HG02970 (cell line): Measurements from ENCODE around the gene PHKG2.
A peak's percentile ranks its signal among the peaks of the same experiment; 100 is the strongest.

Experiments used
- ATAC-seq: cut with Tn5 transposase; IDR thresholded peaks from one replicate; pipeline ENCODE4 v1.9.1; 2021; ENCODE audit warnings: mild to moderate bottlenecking, moderate library complexity, moderate number of reproducible peaks; ENCODE audit not compliant: unreplicated experiment, low FRiP score

PHKG2 gene

GRCh38 chr16:30753596-30753995 lies 5.4 kb downstream of the PHKG2 start:
- ATAC-seq: no peak

GRCh38 chr16:30755955-30756780 lies 7.9 kb downstream of the PHKG2 start:
- no peak for ATAC-seq

GRCh38 chr16:30756781-30757100 lies 8.5 kb downstream of the PHKG2 start:
- no peak for ATAC-seq

DNA sequence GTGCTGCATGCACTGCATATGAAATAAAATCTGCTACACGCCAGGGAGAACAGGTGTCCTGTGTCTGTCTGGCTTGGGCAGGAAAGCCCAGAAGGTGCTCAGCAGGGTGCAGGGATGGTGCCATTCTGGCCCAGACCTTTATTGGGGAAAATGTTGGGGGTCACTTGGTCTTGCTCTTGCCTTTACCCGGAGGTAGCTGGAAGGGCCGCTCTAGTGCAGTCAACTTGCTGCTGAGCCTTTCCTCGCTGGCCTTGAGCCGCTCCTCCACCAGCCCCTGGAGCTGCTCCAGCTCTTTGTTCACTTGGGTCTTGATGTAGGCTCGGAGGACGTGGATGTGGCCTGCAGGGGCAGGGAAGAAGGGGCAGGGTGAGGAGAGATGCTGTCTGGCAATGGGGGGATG lies 9.1 kb downstream of the PHKG2 start:
- ATAC-seq: no peak

DNA sequence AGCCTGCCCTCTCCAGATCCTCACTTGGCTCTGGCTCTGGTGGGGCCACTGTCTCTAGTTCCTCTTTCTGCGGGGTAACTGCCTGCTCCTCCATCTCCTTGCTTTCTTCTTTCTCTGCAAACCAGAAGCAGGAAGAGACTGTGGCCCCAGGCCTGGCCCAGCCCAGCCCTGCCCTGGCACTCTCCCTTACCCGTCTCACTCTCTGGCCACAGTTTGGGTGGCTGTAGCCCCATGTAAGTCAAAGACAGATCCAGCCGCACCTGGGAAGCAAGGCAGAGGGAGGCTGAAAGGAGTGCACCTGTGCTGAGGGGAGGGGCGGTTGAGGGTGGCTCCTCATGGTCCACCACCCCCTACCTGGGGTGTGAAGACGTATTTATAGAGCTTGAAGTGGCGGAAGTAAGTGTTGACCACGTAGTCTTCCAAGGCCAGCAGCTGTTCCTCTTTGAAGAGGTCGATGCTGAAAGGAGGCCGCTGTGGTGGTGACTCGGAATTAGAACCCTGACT lies 10.8 kb downstream of the PHKG2 start:
- no peak for ATAC-seq

GRCh38 chr16:30760001-30760559 lies 11.9 kb downstream of the PHKG2 start:
- no peak for ATAC-seq

DNA sequence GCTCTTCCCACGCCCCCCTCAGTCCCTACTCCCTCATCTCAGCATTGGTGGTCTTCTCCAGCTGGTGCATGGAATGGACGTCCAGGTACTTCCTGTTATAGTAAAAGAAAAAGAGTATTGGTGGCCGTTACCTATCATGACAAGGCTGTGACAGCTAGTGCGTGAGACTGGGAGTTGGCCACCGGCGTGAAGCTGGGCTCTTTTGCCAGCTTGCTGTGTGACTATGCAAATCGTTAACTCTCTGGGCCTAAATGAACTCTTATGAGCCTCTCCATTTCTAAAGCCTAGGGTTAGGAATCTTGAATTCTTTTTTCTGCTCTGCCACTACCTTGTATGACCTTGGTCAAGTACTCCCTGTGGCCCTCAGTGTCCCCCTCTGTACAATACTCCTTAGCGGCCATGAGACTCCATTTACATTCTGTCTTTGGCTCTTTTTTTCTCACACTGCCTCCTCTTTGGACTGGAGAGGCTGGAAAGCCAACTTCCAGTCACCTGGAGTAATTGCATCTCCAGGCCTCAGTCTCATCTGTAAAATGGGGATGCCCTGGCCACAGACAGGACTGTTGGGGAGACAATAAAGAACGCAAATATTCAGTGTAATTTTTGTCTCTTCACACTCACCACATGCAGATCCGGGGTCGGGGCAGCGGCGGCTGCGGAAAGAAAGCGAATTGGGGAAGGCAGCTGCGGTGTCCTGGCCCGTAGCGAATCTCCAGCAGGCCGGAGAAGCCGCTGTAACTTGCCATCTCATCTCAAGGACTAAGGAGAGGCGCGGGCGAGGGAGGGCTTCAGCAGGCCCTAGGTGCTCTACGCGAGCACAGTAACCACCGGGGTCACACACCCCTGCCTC lies 12.6 kb downstream of the PHKG2 start:
- no peak for ATAC-seq

- ATAC-seq: peak; percentile 11
These were observed 13.3 kb downstream of the PHKG2 start for GRCh38 chr16:30761427-30761927.

- peak; percentile 84 for ATAC-seq
These were observed 14.0 kb downstream of the PHKG2 start, which contains the start of the genes CFAP119 and RNF40 for GRCh38 chr16:30761928-30762902. Gene CFAP119 (minus strand): TSS chr16:30762062. CDS start chr16:30761748, 314 bp downstream. Gene RNF40 (plus strand): TSS chr16:30762322. CDS start chr16:30762546, 224 bp downstream.

GRCh38 chr16:30762991-30763725 lies 14.9 kb downstream of the PHKG2 start:
- ATAC-seq: no peak

GRCh38 chr16:30764086-30764485 lies 15.9 kb downstream of the PHKG2 start:
- no peak for ATAC-seq

DNA sequence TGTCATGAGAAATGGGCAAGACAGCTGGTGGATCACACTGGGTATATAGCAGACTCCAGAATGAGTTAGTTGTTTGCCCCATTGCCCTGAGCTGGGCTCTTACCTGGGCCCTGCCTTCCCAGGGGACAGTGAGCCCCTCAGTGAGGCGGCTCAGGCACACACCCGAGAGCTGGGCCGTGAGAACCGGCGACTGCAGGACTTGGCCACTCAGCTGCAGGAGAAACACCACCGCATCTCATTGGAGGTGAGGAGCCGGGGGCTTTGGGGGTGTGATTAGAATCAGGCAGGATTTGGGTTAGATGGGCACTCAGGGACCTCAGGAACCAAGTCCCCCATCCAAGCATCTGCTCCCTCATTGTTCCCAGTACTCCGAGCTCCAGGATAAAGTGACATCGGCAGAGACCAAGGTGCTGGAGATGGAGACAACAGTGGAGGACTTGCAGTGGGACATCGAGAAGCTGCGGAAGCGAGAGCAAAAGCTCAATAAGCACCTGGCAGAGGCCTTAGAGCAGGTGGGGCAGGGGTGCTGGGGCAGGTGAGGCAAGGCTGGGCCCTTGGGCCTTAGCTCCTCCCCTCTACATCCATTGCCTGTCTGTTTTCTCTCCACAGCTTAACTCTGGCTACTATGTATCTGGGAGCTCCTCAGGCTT lies 16.7 kb downstream of the PHKG2 start:
- ATAC-seq: no peak

- no peak for ATAC-seq
These were observed 18.1 kb downstream of the PHKG2 start for GRCh38 chr16:30766206-30766932.

DNA sequence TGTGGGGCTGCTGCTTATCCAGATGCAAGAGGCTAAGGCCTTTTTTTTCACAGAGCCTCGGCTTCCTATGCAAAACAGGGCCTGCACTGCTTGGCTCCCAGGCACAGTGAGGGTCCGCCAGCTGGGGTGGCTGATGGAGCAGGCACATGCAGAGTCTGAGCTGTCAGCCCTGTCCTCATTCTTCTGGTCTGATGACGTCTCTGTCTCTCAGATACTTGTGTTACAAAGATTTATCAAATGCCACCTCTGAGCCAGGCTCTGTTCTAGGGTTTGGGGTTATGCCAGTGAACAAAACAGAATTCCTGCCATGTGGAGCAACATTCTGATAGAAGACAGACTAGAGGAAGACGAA lies 18.7 kb downstream of the PHKG2 start:
- no peak for ATAC-seq

DNA sequence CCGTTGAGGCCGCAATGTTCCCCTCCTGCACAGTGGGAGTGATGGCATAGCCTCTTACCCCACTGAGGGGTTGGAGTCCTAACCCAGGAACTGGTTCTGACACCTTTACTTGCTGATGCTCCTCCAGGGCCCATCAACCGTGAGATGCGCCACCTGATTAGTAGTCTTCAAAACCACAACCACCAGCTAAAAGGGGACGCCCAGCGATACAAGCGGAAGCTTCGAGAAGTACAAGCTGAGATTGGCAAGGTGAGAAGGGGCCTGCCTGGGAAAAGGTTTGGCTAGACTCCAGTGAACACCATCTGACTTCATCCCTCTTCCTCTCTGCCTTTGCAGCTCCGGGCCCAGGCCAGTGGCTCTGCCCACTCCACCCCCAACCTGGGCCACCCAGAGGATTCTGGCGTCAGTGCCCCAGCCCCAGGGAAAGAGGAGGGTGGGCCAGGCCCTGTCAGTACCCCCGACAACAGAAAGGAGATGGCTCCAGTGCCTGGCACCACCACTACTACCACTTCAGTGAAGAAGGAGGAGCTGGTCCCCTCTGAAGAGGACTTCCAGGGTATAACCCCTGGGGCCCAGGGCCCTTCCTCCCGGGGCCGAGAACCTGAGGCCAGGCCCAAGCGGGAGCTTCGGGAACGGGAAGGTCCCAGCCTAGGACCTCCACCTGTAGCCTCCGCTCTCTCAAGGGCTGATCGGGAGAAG lies 19.7 kb downstream of the PHKG2 start:
- ATAC-seq: no peak

GRCh38 chr16:30768583-30769181 lies 20.5 kb downstream of the PHKG2 start:
- no peak for ATAC-seq
